ENCODE results near the gene FXYD4. TPM values are rescaled to one million over a fixed set of nuclear protein-coding genes. Genes with fewer than 3 reads are reported as not detected.
"Not testable (repeated sequence)": the region's sequence is repeated elsewhere in the genome, so short reads cannot be mapped to it uniquely, and the experiment has no call there.

The FXYD4 gene
- total RNA-seq, 1 experiment from 2014 or later: not detected

DNA sequence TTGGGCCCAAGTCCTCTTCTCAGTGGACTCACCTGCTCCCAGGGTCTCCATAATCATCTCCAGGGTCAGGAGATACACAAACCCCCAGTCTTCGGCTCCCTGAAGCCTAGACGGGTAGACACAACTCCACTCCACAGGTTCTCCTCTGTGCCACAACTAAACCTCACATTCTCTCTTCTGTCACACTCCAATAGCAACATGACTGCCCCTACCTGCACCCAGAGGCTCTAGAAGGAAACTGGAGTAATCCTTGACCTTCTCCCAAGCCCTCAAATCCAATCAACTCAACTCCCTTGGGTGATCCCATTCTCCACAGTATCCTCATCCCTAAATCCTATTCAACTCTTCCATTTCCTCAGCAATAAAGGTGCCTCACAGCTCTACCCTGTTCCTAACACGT lies 21.3 kb downstream of the FXYD4 start:
- Histone ChIP-seq H3K27ac (no peak overlapping the region), H3K36me3 (no peaks in the 10 kb centered on the region; the same call in 1 of the 2 replicates), H3K4me3 (no peak overlapping the region), H3K9me3 (replicated peaks) (no peaks in the 10 kb centered on the region), H3K4me1 (no peaks in the 10 kb centered on the region), H3K27me3 (no peaks in the 10 kb centered on the region)
- no peak for DNase-seq

DNA sequence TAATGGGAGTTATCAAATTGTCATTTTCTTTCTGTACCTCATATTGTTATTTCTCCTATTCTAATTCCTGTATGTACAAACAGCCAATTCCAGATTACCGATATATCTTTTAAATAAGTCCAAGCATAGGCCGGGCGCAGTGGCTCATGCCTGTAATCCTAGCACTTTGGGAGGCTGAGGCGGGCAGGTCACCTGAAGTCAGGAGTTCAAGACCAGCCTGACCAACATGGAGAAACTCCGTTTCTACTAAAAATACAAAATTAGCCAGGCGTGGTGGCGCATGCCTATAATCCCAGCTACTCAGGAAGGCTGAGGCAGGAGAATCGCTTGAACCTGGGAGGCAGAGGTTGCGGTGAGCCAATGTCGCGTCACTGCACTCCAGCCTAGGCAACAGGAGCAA lies 21.8 kb downstream of the FXYD4 start:
- not testable (repeated sequence) for H3K4me3 ChIP-seq; H3K9me3 ChIP-seq (replicated peaks); H3K27ac ChIP-seq; H3K4me1 ChIP-seq; H3K27me3 ChIP-seq; H3K36me3 ChIP-seq; DNase-seq

DNA sequence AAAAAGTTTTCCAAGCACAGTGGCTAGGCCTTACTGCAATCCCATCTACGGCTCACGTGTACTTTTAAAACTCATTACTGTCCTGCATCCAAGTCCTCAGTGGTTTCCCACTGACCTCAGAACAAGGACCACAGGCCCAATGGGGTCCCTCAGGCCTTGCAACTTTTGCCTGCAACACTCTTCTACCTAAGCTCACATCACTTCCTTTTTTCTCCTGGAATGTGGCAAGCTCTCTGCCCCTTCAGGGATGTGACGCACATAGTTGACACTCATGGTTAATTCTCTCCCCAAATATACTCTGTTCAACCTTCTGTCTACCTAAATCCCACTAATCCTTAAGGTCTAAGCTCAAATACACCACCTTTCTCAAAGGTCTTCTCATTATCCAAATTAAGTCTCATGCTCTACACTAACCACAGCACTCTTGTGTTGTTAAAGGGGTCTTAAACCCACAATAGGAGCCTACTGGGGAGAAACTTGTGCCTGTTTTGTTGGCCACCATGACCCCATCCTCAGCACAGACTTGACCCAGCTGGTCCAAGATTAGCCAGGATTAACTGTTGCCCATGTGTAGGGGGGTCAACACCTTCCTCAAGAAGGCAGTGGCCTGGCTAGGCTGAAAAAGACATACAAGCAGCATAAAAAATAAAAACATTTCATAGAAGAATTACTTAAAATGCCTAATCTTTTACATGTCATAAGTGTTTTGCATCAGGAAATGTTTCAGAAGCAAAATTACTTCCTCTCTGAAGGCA lies 22.3 kb downstream of the FXYD4 start:
- Histone ChIP-seq H3K27ac (no peak overlapping the region), H3K4me3 (no peak overlapping the region), H3K9me3 (replicated peaks) (no peaks in the 10 kb centered on the region), H3K36me3 (no peaks in the 10 kb centered on the region), H3K27me3 (no peaks in the 10 kb centered on the region), H3K4me1 (no peaks in the 10 kb centered on the region)
- DNase-seq: no peak

DNA sequence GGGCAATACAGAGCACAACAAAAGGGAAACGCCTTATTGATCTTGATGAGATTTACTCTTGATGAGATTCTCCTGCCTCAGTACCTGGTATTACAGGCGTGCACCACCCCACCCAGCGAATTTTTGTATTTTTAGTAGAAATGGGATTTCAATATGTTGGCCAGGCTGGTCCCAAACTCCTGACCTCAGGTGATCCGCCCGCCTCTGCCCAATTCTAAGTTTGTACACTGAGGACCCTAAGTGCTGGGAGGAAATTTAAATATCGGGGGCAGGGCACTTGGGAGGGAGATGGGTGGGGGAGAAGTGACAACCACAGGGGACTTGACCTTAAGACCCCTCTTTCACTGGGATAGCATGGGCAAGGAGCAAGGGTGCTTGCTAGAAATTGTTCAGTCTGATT lies 23.4 kb downstream of the FXYD4 start:
- Histone ChIP-seq H3K4me1 (no peaks in the 10 kb centered on the region), H3K27me3 (no peaks in the 10 kb centered on the region), H3K4me3 (no peak overlapping the region), H3K27ac (no peak overlapping the region), H3K36me3 (peaks cover 3% of the 10 kb centered on the region; the same call in 1 of the 2 replicates), H3K9me3 (replicated peaks) (no peaks in the 10 kb centered on the region)
- no peak for DNase-seq

DNA sequence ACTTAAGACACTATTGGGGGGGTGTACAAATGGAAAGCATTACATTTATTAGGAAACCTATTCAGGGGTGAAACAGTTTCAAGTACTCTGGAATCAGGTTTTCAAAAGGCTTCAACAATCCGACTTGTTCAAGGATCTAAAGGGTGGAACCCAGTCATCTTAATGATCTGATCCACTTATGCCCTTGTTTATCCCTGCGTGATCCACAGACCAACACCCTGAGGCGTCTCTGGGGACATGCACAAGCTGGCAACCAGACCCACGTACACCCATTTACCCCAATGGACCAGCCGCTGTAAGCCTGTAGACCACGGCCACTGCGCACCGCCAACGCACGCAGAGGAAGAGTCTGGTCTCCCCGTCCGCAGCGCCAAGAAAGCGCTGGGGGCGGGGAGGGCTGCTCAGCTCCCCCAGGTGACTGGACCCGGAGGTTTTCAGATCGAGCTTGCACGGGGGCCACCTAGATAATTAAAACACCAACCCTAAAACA lies 24.2 kb downstream of the FXYD4 start:
- H3K4me3 ChIP-seq: no peak overlapping the region
- no peak overlapping the region for H3K27ac ChIP-seq
- no peaks in the 10 kb centered on the region for H3K27me3 ChIP-seq
- no peak for DNase-seq
- H3K9me3 ChIP-seq (replicated peaks): no peaks in the 10 kb centered on the region
- no peaks in the 10 kb centered on the region for H3K4me1 ChIP-seq
- H3K36me3 ChIP-seq: peaks cover 3% of the 10 kb centered on the region; the same call in 1 of the 2 replicates

DNA sequence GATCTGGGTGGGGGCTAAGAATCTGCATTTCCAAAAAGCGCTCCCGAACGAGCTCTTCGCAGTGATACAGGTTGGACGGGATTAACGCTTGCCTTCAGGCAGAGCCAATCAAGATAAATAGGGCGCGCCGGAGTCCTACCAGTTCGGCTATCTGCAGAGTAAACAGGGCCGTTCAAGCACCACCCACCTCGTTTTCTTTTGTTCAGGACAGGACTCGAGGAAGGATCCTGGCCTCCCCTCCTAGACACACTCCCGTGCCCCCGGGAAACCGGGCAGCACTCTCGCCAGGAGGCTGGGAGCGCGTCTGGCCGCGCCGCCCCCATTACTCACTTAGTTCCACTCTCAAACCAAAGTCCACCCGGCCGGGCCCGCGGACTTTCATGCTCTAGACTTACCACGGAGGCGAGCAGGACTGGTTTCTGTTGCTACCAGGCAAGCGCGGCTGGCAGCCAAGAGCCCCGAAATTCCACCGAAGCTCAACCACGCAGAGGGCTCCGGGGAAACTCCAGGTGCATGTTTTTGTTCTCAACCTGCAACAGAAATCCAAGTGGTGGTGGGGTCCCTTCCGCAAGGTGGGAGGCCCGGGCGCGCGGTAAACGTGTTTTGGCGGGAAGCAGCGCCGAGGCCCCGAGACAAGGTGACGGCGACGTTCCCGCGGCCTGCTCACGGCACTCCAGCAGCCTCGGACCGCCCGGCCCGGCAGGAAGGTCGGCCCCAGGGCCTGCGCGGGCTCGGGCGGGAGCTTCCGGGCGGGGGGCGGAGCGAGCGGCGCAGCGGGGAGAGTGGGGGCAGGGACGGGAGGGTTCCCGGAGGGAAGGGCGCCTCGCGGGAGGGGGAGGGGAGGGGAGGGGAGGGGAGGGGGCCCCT lies 24.9 kb downstream of the FXYD4 start:
- no peak overlapping the region for H3K27ac ChIP-seq
- H3K4me3 ChIP-seq: no peak overlapping the region
- H3K9me3 ChIP-seq (replicated peaks): no peaks in the 10 kb centered on the region
- peaks cover 3% of the 10 kb centered on the region; the same call in 1 of the 2 replicates for H3K36me3 ChIP-seq
- no peak for DNase-seq
- no peaks in the 10 kb centered on the region for H3K4me1 ChIP-seq
- no peaks in the 10 kb centered on the region for H3K27me3 ChIP-seq

DNA sequence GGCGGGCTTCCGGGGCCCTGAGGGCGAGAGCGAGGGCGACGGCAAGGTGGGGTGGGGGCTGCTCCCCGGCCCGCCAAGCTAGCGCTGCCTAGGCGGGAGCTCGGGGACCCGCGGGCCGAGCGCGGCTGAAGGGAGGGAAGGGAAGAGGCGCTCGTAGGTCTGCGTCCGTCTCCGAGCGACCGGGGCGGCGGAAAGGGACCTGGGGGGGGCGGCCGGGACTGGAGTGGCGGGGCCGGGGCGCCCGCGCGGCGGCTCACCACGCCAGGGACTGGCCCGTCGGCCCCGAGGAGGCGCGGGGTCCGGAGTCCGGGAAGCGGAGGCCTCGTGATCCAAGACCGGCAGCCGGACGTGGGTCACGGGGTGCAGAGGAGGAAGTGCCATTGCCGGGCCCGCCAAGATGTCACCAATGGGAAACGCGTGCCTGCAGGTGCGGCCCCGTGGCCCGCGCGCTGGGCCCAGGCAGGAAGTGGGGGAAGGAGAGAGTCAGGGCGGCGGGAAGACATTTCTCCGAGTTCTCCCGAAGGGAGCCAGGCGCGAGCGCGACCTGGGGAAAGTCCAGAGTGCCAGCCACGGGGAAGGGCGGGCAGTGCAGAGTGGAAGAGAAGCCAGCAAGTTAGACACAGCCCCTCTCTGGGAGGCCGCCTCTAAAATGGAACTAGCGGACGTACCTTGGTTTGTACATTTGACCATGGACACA lies 25.6 kb downstream of the FXYD4 start:
- peaks cover 3% of the 10 kb centered on the region; the same call in 1 of the 2 replicates for H3K36me3 ChIP-seq
- no peak overlapping the region for H3K4me3 ChIP-seq
- H3K9me3 ChIP-seq (replicated peaks): no peaks in the 10 kb centered on the region
- H3K4me1 ChIP-seq: no peaks in the 10 kb centered on the region
- H3K27me3 ChIP-seq: no peaks in the 10 kb centered on the region
- DNase-seq: no peak
- no peak overlapping the region for H3K27ac ChIP-seq

DNA sequence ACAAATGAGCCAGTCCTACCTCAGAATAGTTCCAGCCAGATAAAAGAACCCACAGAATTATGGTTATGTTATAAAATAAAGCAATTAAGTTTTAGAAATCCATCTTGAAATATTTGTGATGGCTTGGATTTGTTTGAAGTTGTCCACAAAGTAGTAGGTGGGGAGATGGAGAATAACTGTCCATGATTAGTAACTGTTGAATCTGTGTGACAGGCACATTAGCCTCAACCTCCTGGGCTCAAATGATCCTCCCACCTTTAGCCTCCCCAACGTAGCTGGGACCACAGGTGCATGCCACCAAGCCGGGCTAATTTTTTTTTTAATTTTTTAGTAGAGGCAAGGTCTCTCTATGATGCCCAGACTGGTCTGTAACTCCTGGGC lies 27.5 kb downstream of the FXYD4 start:
- H3K36me3 ChIP-seq: peaks cover 3% of the 10 kb centered on the region; the same call in 1 of the 2 replicates
- no peak for DNase-seq

DNA sequence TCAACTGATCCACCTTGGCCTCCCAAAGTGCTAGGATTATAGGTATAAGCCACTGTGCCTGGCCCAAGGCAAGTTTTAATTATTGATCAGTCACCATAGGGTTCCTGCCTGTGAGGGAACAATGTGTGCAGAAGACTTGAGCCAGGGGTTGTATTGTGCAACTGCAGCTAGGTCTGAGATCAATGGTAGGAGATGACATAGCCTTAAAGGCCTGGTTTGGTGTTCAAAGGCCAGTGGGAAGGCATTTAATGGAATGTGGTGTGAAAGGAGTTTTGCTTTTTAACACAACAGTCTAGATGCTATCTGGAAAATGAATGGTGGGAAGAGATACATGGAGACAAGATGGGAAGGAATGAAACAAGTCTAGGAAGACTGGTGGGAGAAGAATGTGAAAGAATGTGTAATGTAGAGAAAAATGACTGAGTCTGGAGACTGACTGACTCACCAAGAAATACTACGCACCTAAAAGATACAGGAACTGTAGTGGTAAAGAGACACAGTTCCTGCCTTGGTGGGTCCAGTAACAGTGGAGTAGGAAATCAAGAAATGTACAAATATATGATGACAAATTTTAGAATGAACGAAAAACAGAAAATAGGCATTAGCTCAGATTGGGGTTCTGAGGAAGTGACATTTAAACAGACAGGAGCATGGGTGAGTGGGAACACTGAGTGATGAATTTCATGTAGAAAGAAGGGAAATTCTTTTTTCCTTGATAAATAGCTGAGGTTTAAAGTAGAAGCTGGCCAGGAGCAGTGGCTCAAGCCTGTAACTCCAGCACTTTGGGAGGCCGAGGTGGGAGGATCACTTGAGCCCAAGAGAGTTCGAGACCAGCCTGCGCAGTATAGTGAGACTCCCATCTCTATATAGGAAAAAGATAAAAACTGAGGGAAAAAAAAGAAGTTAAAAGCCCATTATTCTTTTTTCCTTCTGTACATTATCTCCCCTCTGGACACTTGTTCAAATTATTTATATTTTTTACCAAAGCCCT lies 28.2 kb downstream of the FXYD4 start:
- no peak overlapping the region for H3K27ac ChIP-seq
- peaks cover 3% of the 10 kb centered on the region; the same call in 1 of the 2 replicates for H3K36me3 ChIP-seq
- H3K27me3 ChIP-seq: no peaks in the 10 kb centered on the region
- DNase-seq: no peak
- no peaks in the 10 kb centered on the region for H3K9me3 ChIP-seq (replicated peaks)
- no peak overlapping the region for H3K4me3 ChIP-seq
- no peaks in the 10 kb centered on the region for H3K4me1 ChIP-seq

More for the DNA sequence above, 27.5 kb downstream of the FXYD4 start:
- Histone ChIP-seq H3K9me3 (replicated peaks) (no peaks in the 10 kb centered on the region), H3K4me1 (no peaks in the 10 kb centered on the region), H3K27ac (no peak overlapping the region), H3K4me3 (no peak overlapping the region), H3K27me3 (no peaks in the 10 kb centered on the region)

DNA sequence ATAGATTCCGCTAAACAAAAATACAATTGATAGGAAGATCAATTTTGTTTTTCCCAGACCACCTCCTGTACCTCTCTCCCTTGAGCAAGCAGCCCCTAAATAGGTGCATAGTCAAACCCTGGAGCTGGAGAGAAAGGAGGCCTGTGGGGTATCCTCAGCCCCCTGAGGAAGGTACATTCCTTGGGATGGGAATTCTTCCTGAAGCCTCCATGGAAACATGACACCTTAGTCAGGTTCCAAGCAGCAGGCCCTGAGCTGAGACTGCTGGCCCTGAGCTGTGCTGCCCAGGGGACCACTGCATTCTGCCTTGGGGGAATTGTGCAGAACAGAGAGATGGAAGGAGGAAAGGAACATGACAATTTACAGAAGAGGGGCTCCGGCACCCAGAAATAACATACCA lies 30.2 kb downstream of the FXYD4 start:
- no peaks in the 10 kb centered on the region for H3K9me3 ChIP-seq (replicated peaks)
- DNase-seq: no peak
- H3K4me1 ChIP-seq: no peaks in the 10 kb centered on the region
- H3K4me3 ChIP-seq: no peak overlapping the region
- no peaks in the 10 kb centered on the region for H3K27me3 ChIP-seq
- peaks cover 3% of the 10 kb centered on the region; the same call in 1 of the 2 replicates for H3K36me3 ChIP-seq
- no peak overlapping the region for H3K27ac ChIP-seq

DNA sequence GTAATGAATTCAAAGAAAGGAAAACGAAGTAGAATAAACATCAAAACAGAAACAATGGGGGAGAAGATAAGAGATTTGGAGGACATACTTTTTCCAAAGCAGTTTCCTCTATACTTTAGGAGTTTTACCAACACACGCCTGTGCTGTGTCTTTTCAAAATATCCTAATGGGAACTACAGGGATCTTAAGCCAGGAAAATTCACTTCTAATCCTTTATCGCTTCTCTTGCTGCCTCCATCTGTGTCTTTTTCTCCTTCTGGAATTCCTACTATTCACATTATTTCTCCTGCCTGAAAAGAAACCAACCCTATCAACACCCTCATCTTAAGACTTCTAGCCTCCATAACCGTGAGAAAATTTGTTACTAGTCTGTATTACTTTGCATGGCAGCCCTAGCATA lies 30.7 kb downstream of the FXYD4 start:
- Histone ChIP-seq H3K9me3 (replicated peaks) (no peaks in the 10 kb centered on the region), H3K36me3 (peaks cover 3% of the 10 kb centered on the region; the same call in 1 of the 2 replicates), H3K4me1 (no peaks in the 10 kb centered on the region), H3K27ac (no peak overlapping the region), H3K4me3 (no peak overlapping the region), H3K27me3 (no peaks in the 10 kb centered on the region)
- DNase-seq: no peak

DNA sequence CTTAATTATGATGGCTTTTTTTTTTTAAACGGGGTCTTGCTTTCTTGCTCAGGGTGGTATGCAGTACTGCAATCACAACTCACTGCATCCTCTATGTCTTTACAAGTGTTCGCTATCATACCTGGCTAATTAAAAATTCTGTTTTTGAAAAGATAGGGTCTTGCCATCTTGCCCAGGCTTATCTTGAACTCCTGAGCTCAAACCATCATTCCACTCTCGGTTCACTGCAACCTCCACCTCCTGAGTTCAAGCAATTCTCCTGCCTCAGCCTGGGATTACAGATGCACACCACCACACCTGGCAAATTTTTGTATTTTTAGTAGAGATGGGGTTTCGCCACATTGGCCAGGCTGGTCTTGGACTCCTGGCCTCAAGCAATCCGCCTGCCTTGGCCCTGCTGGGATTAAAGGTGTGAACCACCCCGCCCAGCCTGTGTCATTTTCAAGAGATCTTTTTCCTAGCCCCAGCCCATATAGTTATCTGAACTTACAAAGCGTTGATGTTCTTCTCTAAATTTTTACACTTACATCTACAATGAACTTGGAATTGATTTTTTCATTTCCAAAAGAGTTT lies 31.5 kb downstream of the FXYD4 start:
- Histone ChIP-seq H3K4me1 (no peaks in the 10 kb centered on the region), H3K27ac (no peak overlapping the region), H3K36me3 (peaks cover 3% of the 10 kb centered on the region; the same call in 1 of the 2 replicates), H3K27me3 (no peaks in the 10 kb centered on the region), H3K4me3 (no peak overlapping the region), H3K9me3 (replicated peaks) (no peaks in the 10 kb centered on the region)
- no peak for DNase-seq

DNA sequence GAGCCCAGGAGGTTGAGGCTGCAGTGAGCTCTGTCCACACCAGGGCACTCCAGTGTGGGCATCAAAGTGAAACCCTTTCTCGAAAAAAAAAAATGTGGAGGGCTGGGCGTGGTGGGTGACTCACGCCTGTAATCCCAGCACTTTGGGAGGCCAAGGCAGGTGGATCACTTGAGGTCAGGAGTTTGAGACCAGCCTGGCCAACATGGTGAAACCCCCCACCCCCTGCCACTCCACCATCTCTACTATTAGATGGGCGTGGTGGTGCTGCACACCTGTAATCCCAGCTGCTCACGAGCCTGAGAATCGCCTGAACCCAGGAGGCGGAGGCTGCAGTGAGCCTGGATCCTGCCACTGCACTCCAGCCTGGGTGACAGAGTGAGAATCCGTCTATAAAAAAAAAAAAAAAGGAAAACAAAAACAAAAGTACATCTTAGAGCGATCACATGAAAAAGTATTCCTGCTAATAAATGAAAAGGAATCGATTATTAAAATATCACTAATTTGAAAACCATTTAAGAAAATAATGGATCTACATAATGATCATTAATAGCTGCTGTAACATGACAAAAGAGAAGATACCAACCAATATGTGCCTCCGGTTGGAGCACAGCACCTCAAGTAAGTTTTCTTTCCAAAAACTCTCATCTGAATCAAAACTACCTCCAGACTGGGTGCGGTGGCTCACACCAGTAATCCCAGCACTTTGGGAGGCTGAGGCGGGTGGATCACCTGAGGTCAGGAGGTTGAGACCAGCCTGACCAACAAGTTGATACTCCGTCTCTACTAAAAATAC lies 32.7 kb downstream of the FXYD4 start:
- Histone ChIP-seq H3K4me3 (no peak overlapping the region), H3K4me1 (no peaks in the 10 kb centered on the region), H3K9me3 (replicated peaks) (no peaks in the 10 kb centered on the region), H3K27me3 (no peaks in the 10 kb centered on the region), H3K36me3 (peaks cover 3% of the 10 kb centered on the region; the same call in 1 of the 2 replicates), H3K27ac (no peak overlapping the region)
- DNase-seq: no peak

Measured in SJCRH30 (cell line).